Hematopoietic multipotent progenitor cell treated with erythropoietin and hydrocortisone succinate and interleukin-3 and kit ligand, for 17 days (in vitro differentiated cells): ENCODE data around the gene ACY1.
"Not testable (repeated sequence)": the region's sequence is repeated elsewhere in the genome, so short reads cannot be mapped to it uniquely, and the experiment has no call there.

Experiments
- DNase-seq: peaks from one replicate; pipeline ENCODE4 v3.0.0-alpha.2; 2015; ENCODE audit warnings: low spot score

ACY1 gene

GRCh38 chr3:52025453-52025852 lies 42.1 kb downstream of the ACY1 start:
- DNase-seq: no peak

DNA sequence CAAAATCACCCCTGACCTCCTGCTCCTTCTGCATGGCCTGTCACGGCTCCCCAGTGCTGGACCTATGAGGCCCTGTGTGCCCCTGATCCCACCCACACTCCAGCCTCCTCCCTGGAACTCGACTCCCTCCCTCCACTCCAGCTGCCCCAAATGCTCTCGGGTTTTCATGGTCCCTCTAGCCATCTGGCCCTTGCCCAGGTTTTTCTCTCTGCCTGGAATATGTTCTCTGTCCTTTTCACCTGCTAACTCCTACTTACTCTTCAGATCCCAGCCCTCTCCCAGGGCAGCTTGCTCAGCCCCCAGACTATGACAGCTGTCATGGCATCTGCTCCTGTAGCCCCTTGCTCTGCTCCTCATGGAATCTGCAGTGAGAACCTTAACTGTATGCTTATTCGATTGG lies 42.7 kb downstream of the ACY1 start:
- DNase-seq: no peak

GRCh38 chr3:52028572-52028971 lies 45.2 kb downstream of the ACY1 start:
- DNase-seq: no peak

- no peak for DNase-seq
These were observed 45.7 kb downstream of the ACY1 start for GRCh38 chr3:52029053-52029452.

DNA sequence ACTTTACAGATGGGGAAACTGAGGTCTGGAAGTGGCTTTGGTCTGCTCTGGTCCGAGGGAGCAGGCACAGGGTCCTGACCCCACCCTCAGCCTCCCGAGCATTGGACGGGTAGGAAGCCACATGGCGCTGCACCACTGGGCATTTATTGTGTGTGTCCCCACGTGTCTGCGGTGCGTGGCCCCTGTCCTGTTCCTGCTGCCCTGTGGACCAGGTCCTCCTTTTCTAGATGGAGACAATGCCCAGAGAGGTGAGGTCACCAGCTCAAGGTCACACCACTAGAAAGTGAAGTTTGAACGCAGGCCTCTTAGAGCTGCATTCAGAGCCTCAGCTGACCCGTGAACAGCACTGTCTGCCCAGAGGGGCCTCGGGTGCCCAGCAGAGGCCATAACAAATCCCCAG lies 46.2 kb downstream of the ACY1 start:
- DNase-seq: no peak

GRCh38 chr3:52030714-52031310 lies 47.5 kb downstream of the ACY1 start:
- DNase-seq: no peak

DNA sequence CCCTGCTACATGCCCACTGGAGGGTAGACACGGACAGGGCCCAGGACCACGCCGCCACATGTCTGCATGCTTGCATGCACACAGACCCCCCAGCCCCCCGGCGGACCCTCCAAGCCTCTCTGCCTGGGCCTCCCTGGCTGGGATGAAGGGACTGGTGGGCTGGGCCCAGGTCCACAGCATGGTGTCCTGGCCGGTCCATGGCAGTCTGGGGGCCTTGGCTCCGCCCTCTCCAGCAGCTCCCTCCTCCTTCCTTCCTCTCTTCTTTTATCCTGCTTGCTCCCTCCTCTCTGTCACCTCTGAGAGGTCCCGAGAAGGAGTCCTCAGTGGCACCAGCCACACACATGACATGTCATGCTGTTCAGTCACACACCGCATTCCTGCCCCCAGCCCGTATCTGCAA lies 48.6 kb downstream of the ACY1 start:
- DNase-seq: no peak

DNA sequence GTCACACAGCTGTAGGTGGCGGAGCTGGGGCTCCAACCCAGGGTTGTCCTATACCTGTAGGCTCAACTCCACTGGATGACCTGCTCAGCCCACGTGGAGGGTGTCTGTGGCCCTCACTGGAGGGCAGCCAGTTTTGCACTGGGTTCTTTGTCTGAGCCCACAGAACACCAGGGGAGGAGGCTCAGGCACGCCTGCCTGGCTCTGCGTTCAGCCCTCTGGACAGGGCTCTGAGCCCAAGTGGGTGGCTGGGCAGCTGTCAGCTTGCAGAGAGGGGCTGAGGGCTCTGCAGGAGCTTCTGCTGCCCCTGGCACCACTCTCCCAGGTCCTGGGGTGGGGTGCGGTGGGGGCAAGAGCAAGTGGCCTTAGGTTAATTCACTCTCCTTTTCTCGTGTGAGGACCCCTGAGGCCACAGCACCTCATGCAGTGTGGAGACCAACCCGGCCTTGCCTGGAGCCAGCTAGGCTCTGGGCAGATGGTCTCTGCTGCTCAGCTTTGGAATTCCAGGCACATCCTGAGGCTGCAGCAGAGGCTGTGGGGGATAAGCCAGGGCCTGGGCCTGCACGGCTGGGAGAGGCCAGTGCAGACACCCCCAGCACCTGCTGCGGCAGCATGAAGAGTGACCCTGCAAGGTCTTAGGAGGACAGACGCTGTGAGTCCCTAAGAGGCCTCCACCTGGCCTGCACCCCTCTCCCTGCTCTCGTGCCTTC lies 49.5 kb downstream of the ACY1 start:
- no peak for DNase-seq

GRCh38 chr3:52033748-52034147 lies 50.4 kb downstream of the ACY1 start:
- DNase-seq: not testable (repeated sequence)

DNA sequence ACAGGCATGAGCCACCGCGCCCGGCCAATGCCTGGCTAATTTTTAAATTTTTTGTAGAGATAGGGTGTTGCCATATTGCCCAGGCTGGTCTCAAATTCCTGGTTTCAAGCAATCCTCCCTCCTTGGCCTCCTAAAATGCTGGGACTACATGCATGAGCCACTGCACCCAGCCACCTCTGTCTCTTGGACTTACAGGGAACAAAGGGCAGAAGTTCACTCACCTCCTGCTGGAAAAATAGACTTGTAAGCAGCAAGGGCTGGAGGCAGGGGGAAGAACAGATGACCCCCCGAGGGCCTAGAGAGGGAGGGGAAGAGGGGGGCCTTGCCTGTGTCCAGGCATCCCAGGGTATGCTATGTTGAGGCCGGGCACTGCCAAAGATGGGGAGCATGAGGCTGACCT lies 50.9 kb downstream of the ACY1 start:
- DNase-seq: no peak

DNA sequence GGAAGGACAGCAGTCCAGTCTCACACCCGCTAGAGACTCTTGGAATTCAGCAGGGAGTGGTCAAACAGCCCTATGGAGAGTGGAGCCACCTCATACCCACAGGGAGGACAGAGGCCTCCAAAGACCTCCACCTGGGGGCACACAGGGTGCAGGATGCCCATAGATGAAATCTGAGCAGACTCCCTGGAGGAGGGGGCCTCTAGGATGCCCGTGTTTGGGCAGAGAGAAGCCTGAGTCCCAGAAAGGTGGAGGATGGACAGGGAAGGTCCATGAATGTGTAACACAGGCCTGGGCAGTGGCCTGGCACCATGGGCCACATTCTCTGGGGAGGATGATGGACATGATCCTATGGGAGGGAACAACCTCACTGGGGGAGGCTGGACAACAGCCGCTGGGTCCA lies 51.3 kb downstream of the ACY1 start:
- no peak for DNase-seq

DNA sequence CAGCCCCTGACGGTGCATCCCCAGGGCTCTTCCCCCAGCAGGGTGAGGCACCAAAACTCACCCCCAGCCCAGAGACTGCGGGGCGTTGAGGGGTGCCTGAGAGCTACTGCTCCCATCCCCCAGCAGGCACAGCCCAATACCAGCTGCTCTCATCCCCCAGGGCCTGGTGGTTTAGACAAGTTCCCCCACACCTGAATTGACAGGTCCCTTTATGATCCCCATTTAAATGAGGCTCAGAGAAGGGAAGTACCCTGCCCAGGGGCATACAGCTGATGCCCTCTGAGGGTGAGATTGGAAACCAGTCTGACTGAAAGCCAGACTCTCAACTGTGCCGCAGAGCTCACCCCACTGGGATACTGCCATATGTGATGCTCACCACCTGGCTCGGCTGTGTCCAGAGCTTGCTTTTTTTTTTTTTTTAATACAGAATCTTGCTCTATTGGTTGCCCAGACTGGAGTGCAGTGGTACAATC lies 52.9 kb downstream of the ACY1 start:
- no peak for DNase-seq

GRCh38 chr3:52036829-52037228 lies 53.5 kb downstream of the ACY1 start:
- no peak for DNase-seq

DNA sequence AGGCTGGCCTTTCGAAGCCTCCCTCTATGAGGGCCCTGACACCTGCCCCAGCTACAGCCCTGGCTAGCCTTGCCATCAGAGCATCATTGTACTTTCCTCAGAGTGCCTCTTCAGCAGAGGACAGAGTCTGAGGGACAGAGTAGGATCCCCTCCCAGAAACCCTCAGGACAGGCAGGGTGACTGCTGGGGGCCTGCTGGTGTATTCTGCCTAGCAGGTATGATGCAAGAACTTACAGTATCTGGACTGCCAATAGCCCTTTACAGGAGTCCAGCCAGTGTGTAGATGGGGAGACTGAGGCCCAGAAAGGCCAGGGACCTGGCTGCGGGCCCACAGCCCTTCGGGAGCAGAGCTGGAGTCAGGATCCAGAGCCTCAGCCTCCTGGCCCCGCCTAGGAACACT lies 54.0 kb downstream of the ACY1 start:
- DNase-seq: no peak

- no peak for DNase-seq
These were observed 54.9 kb downstream of the ACY1 start for GRCh38 chr3:52038227-52038626.
